ENCODE measurements around the gene OSGIN1. TPM values are rescaled to one million over a fixed set of nuclear protein-coding genes. Genes with fewer than 3 reads are reported as not detected.

Gene OSGIN1
- total RNA-seq, 1 donor from 2014 or later: 9.8 TPM

GRCh38 chr16:83954577-83955016 lies 1.6 kb downstream of the OSGIN1 start:
- intact Hi-C loops (cut with DNase I): no loop called here
- Histone ChIP-seq H3K4me1 (peaks cover 28% of the 10 kb centered on the region), H3K27ac (peak overlapping the region; percentile 92), H3K27me3 (ENCODE audit: low read depth) (no peaks in the 10 kb centered on the region), H3K4me3 (no peak overlapping the region), H3K9me3 (no peaks in the 10 kb centered on the region), H3K36me3 (peaks cover 12% of the 10 kb centered on the region)
- DNase-seq (peak; percentile 77), ATAC-seq (peak; percentile 63 to 72)
- no peak for TF ChIP-seq CTCF (IDR thresholded peaks at IDR 0.05)

DNA sequence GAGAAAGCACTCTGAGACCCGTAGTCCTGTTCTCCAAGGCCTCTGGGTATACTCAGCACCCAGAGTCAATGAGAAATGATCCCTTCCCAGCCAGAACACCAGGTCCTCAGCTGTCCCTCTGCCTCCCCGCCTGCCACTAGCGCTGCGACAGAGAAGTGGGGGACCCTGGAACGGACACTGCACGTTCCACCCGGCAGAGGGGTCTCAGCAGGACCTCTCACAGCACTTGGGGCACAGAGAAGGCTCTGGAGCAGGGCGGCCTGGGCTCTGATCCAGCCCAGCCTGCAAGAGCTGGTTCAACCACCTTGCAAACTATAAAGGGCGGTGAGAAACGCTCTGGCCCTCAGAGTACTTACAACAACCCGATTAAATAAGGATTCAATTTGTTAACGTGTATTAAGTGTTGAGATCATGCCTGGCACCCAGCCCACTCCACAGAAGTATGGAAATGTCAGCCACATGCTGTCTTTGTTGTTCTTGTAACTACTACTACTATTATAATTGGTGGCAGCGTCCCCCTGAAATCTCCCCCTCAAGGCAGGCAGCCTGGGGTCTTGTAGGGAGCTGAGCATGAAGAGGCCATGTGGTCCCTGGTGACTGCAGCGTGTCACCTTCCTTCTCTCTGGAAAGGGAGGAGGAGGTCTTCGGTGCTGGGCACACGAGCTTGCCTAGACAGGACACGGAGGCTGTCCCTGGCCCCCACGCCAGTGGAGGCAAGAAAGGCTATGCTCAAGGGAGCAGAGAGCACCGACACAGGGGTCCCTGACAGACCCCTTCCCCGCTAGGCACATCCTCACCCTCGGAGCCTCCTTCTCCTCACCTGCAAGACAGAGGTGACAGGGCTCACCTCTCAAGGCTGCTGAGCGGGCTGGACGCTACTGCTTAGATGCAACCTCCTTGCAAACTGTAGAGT lies 2.4 kb downstream of the OSGIN1 start:
- H3K36me3 ChIP-seq: peaks cover 21% of the 10 kb centered on the region
- H3K27ac ChIP-seq: peak overlapping the region; percentile 92
- intact Hi-C loops (cut with DNase I): no loop called here
- ATAC-seq: no peak
- no peak overlapping the region for H3K4me3 ChIP-seq
- TF ChIP-seq CTCF (IDR thresholded peaks at IDR 0.05): no peak
- peaks cover 28% of the 10 kb centered on the region for H3K4me1 ChIP-seq
- H3K27me3 ChIP-seq (ENCODE audit: low read depth): no peaks in the 10 kb centered on the region
- no peaks in the 10 kb centered on the region for H3K9me3 ChIP-seq
- no peak for DNase-seq

DNA sequence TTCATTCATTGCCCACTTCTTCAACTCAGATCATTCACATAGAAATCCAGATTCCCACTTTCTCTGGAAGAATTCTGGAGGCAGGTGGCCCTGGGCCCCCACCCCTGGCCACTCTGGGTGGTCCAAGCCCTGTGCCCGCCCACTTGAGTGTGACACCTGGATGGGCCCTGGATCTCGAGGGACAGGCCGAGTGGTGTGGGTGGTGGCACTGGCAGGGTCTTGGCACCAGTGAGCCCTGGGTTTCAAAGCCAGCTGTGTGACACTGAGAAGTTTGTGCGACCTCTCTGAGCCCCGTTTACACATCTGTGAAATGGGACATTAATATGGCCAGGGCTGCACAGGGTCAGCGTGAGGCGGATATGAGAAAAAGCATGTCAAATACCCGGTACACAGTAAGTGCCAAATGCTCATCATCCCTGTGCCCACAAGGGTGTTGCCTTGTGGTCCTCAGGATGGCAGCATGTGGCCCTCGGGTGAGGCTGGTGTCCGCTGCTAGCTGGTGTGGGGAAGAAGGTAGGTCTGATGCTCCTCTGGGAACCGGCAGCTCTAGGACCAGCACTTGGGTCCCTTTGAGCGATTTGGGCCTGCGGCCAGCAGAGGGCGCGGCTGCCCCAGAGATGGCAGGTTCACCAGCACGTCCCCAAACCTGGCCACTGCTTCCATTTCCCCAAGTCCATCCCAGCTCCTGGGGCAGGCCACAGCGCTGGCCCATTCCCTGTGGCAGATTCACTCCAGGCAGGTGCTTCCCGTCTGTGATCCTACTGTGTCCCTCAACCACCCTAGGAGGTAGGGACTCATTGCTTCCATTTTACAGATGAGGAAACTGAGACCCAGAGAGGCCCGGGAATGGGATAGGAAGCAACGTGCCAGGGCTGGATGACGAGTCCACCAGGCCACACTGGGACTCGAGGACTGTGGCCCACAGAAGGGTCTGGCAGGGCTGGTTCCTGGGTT lies 3.6 kb downstream of the OSGIN1 start:
- intact Hi-C loops (cut with DNase I): no loop called here

GRCh38 chr16:83957296-83957855 lies 4.3 kb downstream of the OSGIN1 start:
- no peak for TF ChIP-seq CTCF (IDR thresholded peaks at IDR 0.05)
- no peak overlapping the region for H3K27ac ChIP-seq
- peaks cover 34% of the 10 kb centered on the region for H3K36me3 ChIP-seq
- intact Hi-C loops (cut with DNase I): no loop called here
- no peak overlapping the region for H3K4me3 ChIP-seq
- no peaks in the 10 kb centered on the region for H3K9me3 ChIP-seq
- no peak for DNase-seq
- H3K27me3 ChIP-seq (ENCODE audit: low read depth): no peaks in the 10 kb centered on the region
- peaks cover 27% of the 10 kb centered on the region for H3K4me1 ChIP-seq
- ATAC-seq: no peak

More for the DNA sequence above, 3.6 kb downstream of the OSGIN1 start:
- peak; percentile 90 for DNase-seq
- Histone ChIP-seq H3K4me1 (peaks cover 28% of the 10 kb centered on the region), H3K9me3 (no peaks in the 10 kb centered on the region), H3K4me3 (no peak overlapping the region), H3K27ac (no peak overlapping the region), H3K27me3 (ENCODE audit: low read depth) (no peaks in the 10 kb centered on the region), H3K36me3 (peaks cover 32% of the 10 kb centered on the region)
- peak; percentile 82 for TF ChIP-seq CTCF (IDR thresholded peaks at IDR 0.05)
- ATAC-seq: peak in 1 of 2 donors; percentile 34

Measured in lower lobe of right lung (tissue), 2 donors.